WTC11 (cell line): Measurements from ENCODE around the gene LRRC3C. TPM values are rescaled to one million over a fixed set of nuclear protein-coding genes. Genes with fewer than 3 reads are reported as not detected.

ENCODE experiments used
- ATAC-seq: fragments of 200-7000 bp; cut with Tn5 transposase; 2 replicates; pipeline ENCODE4 v1.10.0; 2021; ENCODE audit warnings: mild to moderate bottlenecking, moderate library complexity
- CTCF ChIA-PET: fragments of 300-600 bp; sonication (Branson Sonifier 250); formaldehyde crosslinking; loops from one replicate; lab custom pipeline; 2021; ENCODE audit warnings: antibody characterized with exemption; lab: Charles Lee
- POLR2A ChIA-PET: fragments of 350-600 bp; sonication (Branson Sonifier 250); formaldehyde crosslinking; loops from one replicate; lab custom pipeline; 2021; ENCODE audit warnings: antibody characterized with exemption; lab: Charles Lee
- DNase-seq: peaks from one replicate; pipeline ENCODE4 v3.0.0; 2021; ENCODE audit warnings: low spot score
- H3K27ac Mint-ChIP-seq: 2 replicates; pipeline ENCODE4 v1.8.0; 2021; ENCODE audit warnings: mixed read lengths
- H3K27me3 Mint-ChIP-seq: 2 replicates; pipeline ENCODE4 v1.8.0; 2021; ENCODE audit warnings: low read depth, mild to moderate bottlenecking, moderate library complexity, mixed read lengths
- H3K36me3 Mint-ChIP-seq: 2 replicates; pipeline ENCODE4 v1.8.0; 2021; ENCODE audit warnings: mixed read lengths
- H3K4me1 Mint-ChIP-seq: 2 replicates; pipeline ENCODE4 v1.8.0; 2022; ENCODE audit warnings: mixed read lengths
- H3K4me3 Mint-ChIP-seq: 2 replicates; pipeline ENCODE4 v1.8.0; 2021; ENCODE audit warnings: mild to moderate bottlenecking, moderate library complexity, mixed read lengths
- H3K9me3 Mint-ChIP-seq: 2 replicates; pipeline ENCODE4 v1.8.0; 2021; ENCODE audit warnings: mixed read lengths
- AFF4 ChIP-seq: sonication (generic); formaldehyde crosslinking; IDR thresholded peaks from 2 replicates; pipeline ENCODE4 v1.8.1; 2023; ENCODE audit warnings: mild to moderate bottlenecking, missing genetic modification reagents, borderline replicate concordance
- ATF1 ChIP-seq: sonication (generic); formaldehyde crosslinking; IDR thresholded peaks from 2 replicates; pipeline ENCODE4 v1.8.1; 2023; ENCODE audit warnings: mild to moderate bottlenecking, moderate library complexity, missing genetic modification reagents
- ATF6 ChIP-seq: sonication (generic); formaldehyde crosslinking; IDR thresholded peaks from 2 replicates; pipeline ENCODE4 v1.8.1; 2023; ENCODE audit warnings: mild to moderate bottlenecking, missing genetic modification reagents
- CDX4 ChIP-seq: fragments of 250-450 bp; sonication (Bioruptor Pico); IDR thresholded peaks from 2 replicates; pipeline ENCODE4 v1.9.0; 2021; ENCODE audit warnings: moderate library complexity, mild to moderate bottlenecking, inconsistent platforms, borderline replicate concordance
- ELF4 ChIP-seq: sonication (generic); formaldehyde crosslinking; IDR thresholded peaks from 2 replicates; pipeline ENCODE4 v1.8.1; 2022; ENCODE audit warnings: low read depth, mild to moderate bottlenecking, moderate library complexity, missing genetic modification reagents
- ERG ChIP-seq: fragments of 250-450 bp; sonication (Bioruptor Pico); IDR thresholded peaks from 2 replicates; pipeline ENCODE4 v1.8.0; 2021; ENCODE audit warnings: mild to moderate bottlenecking
- FOXJ3 ChIP-seq: sonication (generic); formaldehyde crosslinking; IDR thresholded peaks from 2 replicates; pipeline ENCODE4 v1.9.0; 2021; ENCODE audit warnings: missing genetic modification reagents, mild to moderate bottlenecking, borderline replicate concordance
- FOXP1 ChIP-seq: sonication (generic); formaldehyde crosslinking; IDR thresholded peaks from 2 replicates; pipeline ENCODE4 v1.8.0; 2022; ENCODE audit warnings: missing genetic modification reagents, mild to moderate bottlenecking, moderate library complexity, borderline replicate concordance
- GRHL2 ChIP-seq: fragments of 250-450 bp; sonication (Bioruptor Pico); IDR thresholded peaks from 2 replicates; pipeline ENCODE4 v1.8.0; 2022; ENCODE audit warnings: mild to moderate bottlenecking, moderate library complexity; ENCODE audit not compliant: insufficient replicate concordance, severe bottlenecking
- HMGA2 ChIP-seq: fragments of 250-450 bp; sonication (Bioruptor Pico); IDR thresholded peaks from 2 replicates; pipeline ENCODE4 v1.4.0; 2021; ENCODE audit warnings: mild to moderate bottlenecking, moderate library complexity
- HMGXB4 ChIP-seq: sonication (generic); formaldehyde crosslinking; IDR thresholded peaks from 2 replicates; pipeline ENCODE4 v1.8.1; 2023; ENCODE audit warnings: mild to moderate bottlenecking, moderate library complexity, missing genetic modification reagents
- JAZF1 ChIP-seq: fragments of 250-450 bp; sonication (Bioruptor Pico); IDR thresholded peaks from 2 replicates; pipeline ENCODE4 v1.9.0; 2021; ENCODE audit warnings: moderate library complexity, mild to moderate bottlenecking, inconsistent platforms
- KAT7 ChIP-seq: sonication (generic); formaldehyde crosslinking; IDR thresholded peaks from 2 replicates; pipeline ENCODE4 v1.8.1; 2023; ENCODE audit warnings: missing genetic modification reagents, mild to moderate bottlenecking, borderline replicate concordance
- MAX ChIP-seq: sonication (generic); formaldehyde crosslinking; IDR thresholded peaks from 2 replicates; pipeline ENCODE4 v1.8.0; 2022; ENCODE audit warnings: mild to moderate bottlenecking, missing genetic modification reagents
- NFATC4 ChIP-seq: fragments of 250-450 bp; sonication (Bioruptor Pico); IDR thresholded peaks from 2 replicates; pipeline ENCODE4 v1.9.0; 2021; ENCODE audit warnings: mild to moderate bottlenecking
- NR2C2 ChIP-seq: sonication (generic); formaldehyde crosslinking; IDR thresholded peaks from 2 replicates; pipeline ENCODE4 v1.8.0; 2022; ENCODE audit warnings: mild to moderate bottlenecking, missing genetic modification reagents
- NR3C1 ChIP-seq: sonication (generic); formaldehyde crosslinking; conservative IDR thresholded peaks from 2 replicates; pipeline ENCODE4 v1.8.1; 2023; ENCODE audit warnings: low read depth, mild to moderate bottlenecking, missing genetic modification reagents
- OVOL2 ChIP-seq: fragments of 250-450 bp; sonication (Bioruptor Pico); IDR thresholded peaks from 2 replicates; pipeline ENCODE4 v1.9.0; 2021; ENCODE audit warnings: mild to moderate bottlenecking, borderline replicate concordance
- SOX15 ChIP-seq: fragments of 250-450 bp; sonication (Bioruptor Pico); IDR thresholded peaks from 2 replicates; pipeline ENCODE4 v1.9.0; 2021; ENCODE audit warnings: mild to moderate bottlenecking
- SP1 ChIP-seq: sonication (generic); formaldehyde crosslinking; conservative IDR thresholded peaks from 2 replicates; pipeline ENCODE4 v1.8.1; 2022; ENCODE audit warnings: missing genetic modification reagents
- TCF7 ChIP-seq: sonication (generic); formaldehyde crosslinking; IDR thresholded peaks from 2 replicates; pipeline ENCODE4 v1.8.0; 2022; ENCODE audit warnings: mild to moderate bottlenecking, low read depth, missing genetic modification reagents, moderate library complexity
- ZBTB21 ChIP-seq: sonication (generic); formaldehyde crosslinking; IDR thresholded peaks from 2 replicates; pipeline ENCODE4 v1.8.1; 2023; ENCODE audit warnings: mild to moderate bottlenecking, missing genetic modification reagents, borderline replicate concordance
- ZBTB43 ChIP-seq: sonication (generic); formaldehyde crosslinking; IDR thresholded peaks from 2 replicates; pipeline ENCODE4 v1.8.1; 2023; ENCODE audit warnings: mild to moderate bottlenecking, missing genetic modification reagents
- ZNF317 ChIP-seq: sonication (generic); formaldehyde crosslinking; IDR thresholded peaks from 2 replicates; pipeline ENCODE4 v1.8.1; 2023; ENCODE audit warnings: low read depth, mild to moderate bottlenecking, moderate library complexity, missing genetic modification reagents, borderline replicate concordance
- ZNF423 ChIP-seq: fragments of 250-450 bp; sonication (Bioruptor Pico); IDR thresholded peaks from 2 replicates; pipeline ENCODE4 v2.1.2; 2022; ENCODE audit warnings: mild to moderate bottlenecking, moderate library complexity
- total RNA-seq: library from RNA; stranded (reverse); gene quantifications from 3 replicates; pipeline ENCODE4 v1.2.3, GENCODE V29; 2021

LRRC3C gene
- total RNA-seq, 1 experiment from 2014 or later: not detected

- Mint-ChIP-seq H3K36me3 (peaks cover 16% of the 10 kb centered on the region), H3K4me1 (peaks cover 2% of the 10 kb centered on the region), H3K27me3 (no peaks in the 10 kb centered on the region), H3K4me3 (no peak overlapping the region), H3K27ac (0 out of 2 replicates have a peak overlapping the region, but pooled peaks have one; percentile 28), H3K9me3 (no peaks in the 10 kb centered on the region)
- no peak for TF ChIP-seq ATF1 (CRISPR knock-in tag)
- TF ChIP-seq FOXJ3 (CRISPR knock-in tag): no peak
- TF ChIP-seq ELF4 (CRISPR knock-in tag): no peak
- TF ChIP-seq GRHL2 (CRISPR knock-in tag): no peak
- no peak for TF ChIP-seq JAZF1
- no peak for TF ChIP-seq TCF7 (CRISPR knock-in tag)
- no peak for TF ChIP-seq MAX (CRISPR knock-in tag)
- TF ChIP-seq ZBTB43 (CRISPR knock-in tag): no peak
- no peak for TF ChIP-seq HMGXB4
- no peak for TF ChIP-seq KAT7 (CRISPR knock-in tag)
- TF ChIP-seq OVOL2 (CRISPR knock-in tag): no peak
- TF ChIP-seq NFATC4 (CRISPR knock-in tag): no peak
- TF ChIP-seq ATF6 (CRISPR knock-in tag): no peak
- no peak for TF ChIP-seq SP1 (CRISPR knock-in tag)
- TF ChIP-seq ZNF317 (CRISPR knock-in tag): no peak
- TF ChIP-seq ZNF423 (CRISPR knock-in tag): no peak
- TF ChIP-seq CDX4 (CRISPR knock-in tag): no peak
- no peak for TF ChIP-seq HMGA2
- CTCF ChIA-PET: interaction anchor here (0.5 to 2.0 kb wide), 3 partner anchors 21 to 63 kb away, joined by 4 to 6 read pairs (median 4); partner anchors contain the start of gene PSMD3
- DNase-seq: no peak
- ATAC-seq: peak; percentile 47; the same call in 1 of the 2 replicates
- POLR2A ChIA-PET: no interaction called here
Measured at GRCh38 chr17:39916918-39917317, 10.6 kb upstream of the LRRC3C start.

GRCh38 chr17:39919087-39919683 is 8.3 kb upstream of the LRRC3C start:
- H3K27ac Mint-ChIP-seq: no peak overlapping the region
- H3K36me3 Mint-ChIP-seq: peaks cover 20% of the 10 kb centered on the region
- ATAC-seq (no peak), DNase-seq (no peak)
- H3K27me3 Mint-ChIP-seq: no peaks in the 10 kb centered on the region
- peaks cover 4% of the 10 kb centered on the region for H3K4me1 Mint-ChIP-seq
- ChIA-PET CTCF (interaction anchor here (0.6 kb wide), 1 partner anchor 167 kb away, joined by 4 read pairs; no protein-coding TSS in a partner anchor), POLR2A (no interaction called here)
- H3K4me3 Mint-ChIP-seq: no peak overlapping the region
- no peaks in the 10 kb centered on the region for H3K9me3 Mint-ChIP-seq
- TF ChIP-seq FOXP1 (CRISPR knock-in tag): no peak
- TF ChIP-seq NR3C1: no peak
- no peak for TF ChIP-seq ZNF423 (CRISPR knock-in tag)
- TF ChIP-seq AFF4 (CRISPR knock-in tag): no peak
- no peak for TF ChIP-seq TCF7 (CRISPR knock-in tag)
- TF ChIP-seq NR2C2: no peak
- TF ChIP-seq ZBTB21 (CRISPR knock-in tag): no peak
- TF ChIP-seq SOX15 (CRISPR knock-in tag): no peak
- TF ChIP-seq ERG (CRISPR knock-in tag): no peak
